ENCODE results near the gene STXBP5L. TPM values are rescaled to one million over a fixed set of nuclear protein-coding genes. Genes with fewer than 3 reads are reported as not detected.

Gene STXBP5L
- total RNA-seq, 2 experiments from 2014 or later, result not detected

- intact Hi-C loops (cut with micrococcal nuclease), result no loop called here
- POLR2A ChIA-PET, result no interaction called here
- Mint-ChIP-seq H3K36me3 (ENCODE audit: low read depth) (no peaks in the 10 kb centered on the region), H3K4me3 (no peak overlapping the region), H3K27me3 (peaks cover 5% of the 10 kb centered on the region), H3K27ac (no peak overlapping the region), H3K9me3 (no peaks in the 10 kb centered on the region), H3K4me1 (ENCODE audit: low read depth) (peaks cover 13% of the 10 kb centered on the region)
- no peak for TF ChIP-seq CTCF (IDR thresholded peaks at IDR 0.05)
- CTCF ChIA-PET, result no interaction called here
- no peak for DNase-seq
- ATAC-seq, result no peak
These were observed 503.5 kb downstream of the STXBP5L start for GRCh38 chr3:121411523-121411922.

GRCh38 chr3:121414924-121415323 lies 506.9 kb downstream of the STXBP5L start:
- Mint-ChIP-seq H3K4me1 (ENCODE audit: low read depth) (peaks cover 10% of the 10 kb centered on the region), H3K27ac (no peak overlapping the region), H3K4me3 (no peak overlapping the region), H3K9me3 (no peaks in the 10 kb centered on the region), H3K36me3 (ENCODE audit: low read depth) (no peaks in the 10 kb centered on the region), H3K27me3 (no peaks in the 10 kb centered on the region)
- ATAC-seq (peak; percentile 20), DNase-seq (no peak)
- intact Hi-C loops (cut with micrococcal nuclease), result no loop called here
- TF ChIP-seq CTCF (IDR thresholded peaks at IDR 0.05), result no peak
- CTCF ChIA-PET, result no interaction called here
- POLR2A ChIA-PET, result no interaction called here

GRCh38 chr3:121418182-121418581 lies 510.2 kb downstream of the STXBP5L start:
- CTCF ChIA-PET, result no interaction called here

GRCh38 chr3:121424549-121424948 lies 516.5 kb downstream of the STXBP5L start:
- H3K36me3 Mint-ChIP-seq (ENCODE audit: low read depth), result peaks cover 25% of the 10 kb centered on the region
- H3K4me1 Mint-ChIP-seq (ENCODE audit: low read depth), result no peaks in the 10 kb centered on the region
- no peak for ATAC-seq

More at GRCh38 chr3:121418182-121418581, 510.2 kb downstream of the STXBP5L start:
- Mint-ChIP-seq H3K4me1 (ENCODE audit: low read depth) (peaks cover 7% of the 10 kb centered on the region), H3K27me3 (no peaks in the 10 kb centered on the region), H3K9me3 (no peaks in the 10 kb centered on the region), H3K4me3 (no peak overlapping the region), H3K27ac (no peak overlapping the region), H3K36me3 (ENCODE audit: low read depth) (no peaks in the 10 kb centered on the region)
- DNase-seq, result no peak
- intact Hi-C loops (cut with micrococcal nuclease), result no loop called here
- POLR2A ChIA-PET, result no interaction called here
- no peak for TF ChIP-seq CTCF (IDR thresholded peaks at IDR 0.05)
- ATAC-seq, result no peak

GRCh38 chr3:121430664-121431215 lies 522.7 kb downstream of the STXBP5L start:
- intact Hi-C loops (cut with micrococcal nuclease), result no loop called here
- CTCF ChIA-PET, result interaction anchor here (1.0 kb wide), 1 partner anchor 29 kb away, joined by 3 read pairs; no protein-coding TSS in a partner anchor
- H3K36me3 Mint-ChIP-seq (ENCODE audit: low read depth), result peaks cover 58% of the 10 kb centered on the region

More at GRCh38 chr3:121424549-121424948, 516.5 kb downstream of the STXBP5L start:
- TF ChIP-seq CTCF (IDR thresholded peaks at IDR 0.05), result no peak
- Mint-ChIP-seq H3K27me3 (no peaks in the 10 kb centered on the region), H3K4me3 (no peak overlapping the region), H3K9me3 (no peaks in the 10 kb centered on the region), H3K27ac (no peak overlapping the region)
- ChIA-PET POLR2A (no interaction called here), CTCF (no interaction called here)
- intact Hi-C loops (cut with micrococcal nuclease), result no loop called here
- no peak for DNase-seq

More at GRCh38 chr3:121430664-121431215, 522.7 kb downstream of the STXBP5L start:
- Mint-ChIP-seq H3K27ac (no peak overlapping the region), H3K4me1 (ENCODE audit: low read depth) (peaks cover 14% of the 10 kb centered on the region), H3K9me3 (no peaks in the 10 kb centered on the region), H3K4me3 (no peak overlapping the region), H3K27me3 (no peaks in the 10 kb centered on the region)
- DNase-seq (no peak), ATAC-seq (no peak)
- no peak for TF ChIP-seq CTCF (IDR thresholded peaks at IDR 0.05)
- POLR2A ChIA-PET, result no interaction called here

Measured in activated CD8-positive, alpha-beta T cell treated with anti-CD3 and anti-CD28 coated beads for 36 hours (primary cell).